ENCODE data around the gene THADA. TPM values are rescaled to one million over a fixed set of nuclear protein-coding genes. Genes with fewer than 3 reads are reported as not detected.
"Not testable (repeated sequence)": the region's sequence is repeated elsewhere in the genome, so short reads cannot be mapped to it uniquely, and the experiment has no call there.

The THADA gene
- total and polyA plus RNA-seq, 5 donors from 2014 or later = 19.1 to 52.9 (median 20.2) TPM

GRCh38 chr2:43192744-43193651 is 402.8 kb downstream of the THADA start:
- no peaks in the 10 kb centered on the region for H3K9me3 Mint-ChIP-seq

GRCh38 chr2:43191947-43192516 is 403.8 kb downstream of the THADA start:
- Histone ChIP-seq H3K27me3 (ENCODE audit: control insufficient read depth, insufficient read depth, low read length) (no peaks in the 10 kb centered on the region), H3K36me3 (ENCODE audit: control insufficient read depth, insufficient read depth, low read length) (no peaks in the 10 kb centered on the region), H3K4me1 (ENCODE audit: control insufficient read depth, insufficient read depth, low read length, poor library complexity, severe bottlenecking) (peaks cover 50% of the 10 kb centered on the region), H3K4me3 (ENCODE audit: low read depth, low read length) (no peak overlapping the region), H3K9me3 (ENCODE audit: control insufficient read depth in 2 of 2, low read length in 2 of 2) (no peaks in the 10 kb centered on the region), H3K27ac (ENCODE audit: insufficient read depth, low read length, poor library complexity, severe bottlenecking) (peak overlapping the region; percentile 96)
- peak overlapping the region in 3 of 4 donors; percentile 33 to 72 (median 67) for H3K4me3 Mint-ChIP-seq
- no peaks in the 10 kb centered on the region for H3K27me3 Mint-ChIP-seq
- peak overlapping the region; percentile 88 to 99 (median 99) for H3K27ac Mint-ChIP-seq
- H3K9me3 Mint-ChIP-seq = no peaks in the 10 kb centered on the region
- H3K36me3 Mint-ChIP-seq = peaks cover 3% of the 10 kb centered on the region
- DNase-seq (peak in 1 of 3 donors; percentile 58), ATAC-seq (ENCODE audit: low read depth in 2 of 2) (no peak)
- H3K4me1 Mint-ChIP-seq = peaks cover 5 to 77% (median 41%) of the 10 kb centered on the region in 4 donors

More at GRCh38 chr2:43192744-43193651, 402.8 kb downstream of the THADA start:
- no peak for DNase-seq
- H3K27ac ChIP-seq (ENCODE audit: insufficient read depth, low read length, poor library complexity, severe bottlenecking) = peak overlapping the region; percentile 96
- no peaks in the 10 kb centered on the region for H3K9me3 ChIP-seq (ENCODE audit: control insufficient read depth in 2 of 2, low read length in 2 of 2)
- Mint-ChIP-seq H3K4me1 (peaks cover 5 to 75% (median 46%) of the 10 kb centered on the region in 4 donors), H3K4me3 (peak overlapping the region; percentile 10 to 87 (median 78)), H3K36me3 (peaks cover 3% of the 10 kb centered on the region), H3K27ac (peak overlapping the region; percentile 99), H3K27me3 (no peaks in the 10 kb centered on the region)
- ATAC-seq (ENCODE audit: low read depth in 2 of 2) = no peak
- no peaks in the 10 kb centered on the region for H3K27me3 ChIP-seq (ENCODE audit: control insufficient read depth, insufficient read depth, low read length)
- H3K4me3 ChIP-seq (ENCODE audit: low read depth, low read length) = peak overlapping the region; percentile 51
- peaks cover 55% of the 10 kb centered on the region for H3K4me1 ChIP-seq (ENCODE audit: control insufficient read depth, insufficient read depth, low read length, poor library complexity, severe bottlenecking)
- H3K36me3 ChIP-seq (ENCODE audit: control insufficient read depth, insufficient read depth, low read length) = no peaks in the 10 kb centered on the region

- ATAC-seq (ENCODE audit: low read depth in 2 of 2) (no peak), DNase-seq (no peak)
- Histone ChIP-seq H3K9me3 (ENCODE audit: control insufficient read depth in 2 of 2, low read length in 2 of 2) (no peaks in the 10 kb centered on the region), H3K36me3 (ENCODE audit: control insufficient read depth, insufficient read depth, low read length) (no peaks in the 10 kb centered on the region), H3K4me1 (ENCODE audit: control insufficient read depth, insufficient read depth, low read length, poor library complexity, severe bottlenecking) (peaks cover 46% of the 10 kb centered on the region), H3K4me3 (ENCODE audit: low read depth, low read length) (no peak overlapping the region), H3K27me3 (ENCODE audit: control insufficient read depth, insufficient read depth, low read length) (no peaks in the 10 kb centered on the region), H3K27ac (ENCODE audit: insufficient read depth, low read length, poor library complexity, severe bottlenecking) (no peak overlapping the region)
- H3K4me1 Mint-ChIP-seq = peaks cover 5 to 75% (median 36%) of the 10 kb centered on the region in 4 donors
- H3K27ac Mint-ChIP-seq = peak overlapping the region in 1 of 3 donors; percentile 72
- H3K9me3 Mint-ChIP-seq = no peaks in the 10 kb centered on the region
- no peaks in the 10 kb centered on the region for H3K36me3 Mint-ChIP-seq
- no peak overlapping the region for H3K4me3 Mint-ChIP-seq
- H3K27me3 Mint-ChIP-seq = no peaks in the 10 kb centered on the region
Observed at GRCh38 chr2:43190311-43191052, 405.4 kb downstream of the THADA start.

GRCh38 chr2:43189861-43190260 is 406.0 kb downstream of the THADA start:
- H3K9me3 ChIP-seq (ENCODE audit: control insufficient read depth in 2 of 2, low read length in 2 of 2); DNase-seq; H3K27ac ChIP-seq (ENCODE audit: insufficient read depth, low read length, poor library complexity, severe bottlenecking); ATAC-seq (ENCODE audit: low read depth in 2 of 2); H3K27me3 ChIP-seq (ENCODE audit: control insufficient read depth, insufficient read depth, low read length); H3K27me3 Mint-ChIP-seq; H3K4me3 ChIP-seq (ENCODE audit: low read depth, low read length); H3K9me3 Mint-ChIP-seq; H3K36me3 Mint-ChIP-seq; H3K36me3 ChIP-seq (ENCODE audit: control insufficient read depth, insufficient read depth, low read length): not testable (repeated sequence)
- peaks cover 40% of the 10 kb centered on the region for H3K4me1 ChIP-seq (ENCODE audit: control insufficient read depth, insufficient read depth, low read length, poor library complexity, severe bottlenecking)
- Mint-ChIP-seq H3K4me3 (peak overlapping the region in 1 of 4 donors; percentile 21), H3K4me1 (peaks cover 5 to 75% (median 35%) of the 10 kb centered on the region in 4 donors), H3K27ac (peak overlapping the region in 2 of 3 donors; percentile 71 to 72)

DNA sequence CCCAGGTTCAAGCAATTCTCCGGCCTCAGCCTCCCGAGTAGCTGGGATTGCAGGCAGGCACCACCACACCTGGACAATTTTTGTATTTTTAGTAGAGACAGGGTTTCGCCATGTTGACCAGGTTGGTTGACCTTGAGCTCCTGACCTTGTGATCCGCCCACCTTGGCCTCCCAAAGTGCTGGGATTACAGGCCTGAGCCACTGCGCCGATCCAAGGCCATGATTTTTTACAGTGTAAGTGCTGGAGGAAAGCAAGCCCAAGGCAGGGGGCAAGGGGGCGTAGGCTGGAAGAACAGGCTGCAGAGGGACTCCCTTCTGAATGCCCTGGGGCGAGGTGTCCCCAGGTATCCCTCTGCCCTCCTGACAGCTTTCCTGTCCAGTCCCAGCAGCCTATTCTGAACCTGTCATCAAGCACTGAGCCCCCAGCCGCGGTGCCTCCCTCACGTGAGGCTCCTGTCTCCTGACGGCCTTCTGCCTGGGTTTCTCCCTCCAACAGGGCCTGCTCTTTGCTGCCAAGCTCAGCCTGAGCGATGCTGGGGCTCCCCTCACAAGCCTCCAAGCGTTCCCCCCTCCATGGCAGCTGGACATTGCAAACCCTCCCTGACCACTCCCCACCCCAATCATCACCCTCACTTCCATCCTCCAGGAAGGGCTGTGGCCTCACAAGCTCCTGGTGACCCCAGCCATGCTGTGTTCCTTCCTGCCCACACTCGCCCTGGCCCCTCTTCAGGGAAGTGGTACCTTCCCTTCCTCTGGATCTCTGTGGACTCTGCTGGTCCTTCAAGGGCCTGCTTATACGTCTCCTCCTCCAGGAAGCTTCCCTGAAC is 407.1 kb downstream of the THADA start:
- DNase-seq (no peak), ATAC-seq (ENCODE audit: low read depth in 2 of 2) (no peak)
- Mint-ChIP-seq H3K4me3 (peak overlapping the region in 1 of 4 donors; percentile 35), H3K27ac (peak overlapping the region in 1 of 3 donors; percentile 76), H3K4me1 (peaks cover 3 to 72% (median 30%) of the 10 kb centered on the region in 4 donors), H3K9me3 (no peaks in the 10 kb centered on the region), H3K27me3 (no peaks in the 10 kb centered on the region), H3K36me3 (no peaks in the 10 kb centered on the region)
- Histone ChIP-seq H3K36me3 (ENCODE audit: control insufficient read depth, insufficient read depth, low read length) (no peaks in the 10 kb centered on the region), H3K4me1 (ENCODE audit: control insufficient read depth, insufficient read depth, low read length, poor library complexity, severe bottlenecking) (peaks cover 34% of the 10 kb centered on the region), H3K27ac (ENCODE audit: insufficient read depth, low read length, poor library complexity, severe bottlenecking) (no peak overlapping the region), H3K4me3 (ENCODE audit: low read depth, low read length) (no peak overlapping the region), H3K27me3 (ENCODE audit: control insufficient read depth, insufficient read depth, low read length) (no peaks in the 10 kb centered on the region), H3K9me3 (ENCODE audit: control insufficient read depth in 2 of 2, low read length in 2 of 2) (no peaks in the 10 kb centered on the region)

GRCh38 chr2:43186679-43187374 is 409.0 kb downstream of the THADA start:
- H3K9me3 ChIP-seq (ENCODE audit: control insufficient read depth in 2 of 2, low read length in 2 of 2) = no peaks in the 10 kb centered on the region
- H3K27ac ChIP-seq (ENCODE audit: insufficient read depth, low read length, poor library complexity, severe bottlenecking) = no peak overlapping the region
- DNase-seq = no peak
- no peak overlapping the region for H3K4me3 Mint-ChIP-seq
- H3K36me3 Mint-ChIP-seq = no peaks in the 10 kb centered on the region
- no peaks in the 10 kb centered on the region for H3K9me3 Mint-ChIP-seq
- H3K27me3 ChIP-seq (ENCODE audit: control insufficient read depth, insufficient read depth, low read length) = no peaks in the 10 kb centered on the region
- no peaks in the 10 kb centered on the region for H3K27me3 Mint-ChIP-seq
- H3K4me1 Mint-ChIP-seq = peaks cover 0 to 56% (median 17%) of the 10 kb centered on the region in 4 donors
- no peak overlapping the region for H3K4me3 ChIP-seq (ENCODE audit: low read depth, low read length)
- peak overlapping the region in 2 of 3 donors; percentile 49 to 76 for H3K27ac Mint-ChIP-seq
- no peak for ATAC-seq (ENCODE audit: low read depth in 2 of 2)
- peaks cover 14% of the 10 kb centered on the region for H3K4me1 ChIP-seq (ENCODE audit: control insufficient read depth, insufficient read depth, low read length, poor library complexity, severe bottlenecking)
- no peaks in the 10 kb centered on the region for H3K36me3 ChIP-seq (ENCODE audit: control insufficient read depth, insufficient read depth, low read length)
